ENCODE data around the gene SLIT3.

DNA sequence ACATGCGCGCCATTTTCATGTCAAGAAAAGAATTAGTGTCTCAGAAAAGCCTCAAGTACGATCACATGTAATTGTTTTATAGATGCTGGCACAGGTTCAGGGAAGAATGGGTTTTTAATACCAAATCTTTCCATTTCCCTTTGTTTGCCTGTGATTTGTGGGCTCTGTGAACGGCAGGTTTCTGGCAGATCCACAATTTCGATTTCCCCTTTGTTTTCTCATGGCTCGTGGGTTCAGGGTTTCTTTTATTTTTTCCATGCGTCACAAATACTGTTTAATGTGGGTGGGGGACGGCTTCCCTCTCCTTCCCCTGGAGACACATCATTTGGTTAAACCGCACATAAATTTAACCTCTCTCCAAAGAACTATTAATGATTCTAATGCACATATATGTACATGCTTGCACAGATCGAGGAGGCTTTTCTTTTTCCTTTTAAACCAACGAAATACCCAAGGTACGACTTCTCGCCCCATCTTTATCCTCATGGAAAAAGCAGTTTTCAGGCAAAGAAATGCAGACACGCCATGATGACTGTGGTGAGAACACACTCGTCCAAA lies 195.9 kb downstream of the SLIT3 start:
- TF ChIP-seq, protein P1, sequence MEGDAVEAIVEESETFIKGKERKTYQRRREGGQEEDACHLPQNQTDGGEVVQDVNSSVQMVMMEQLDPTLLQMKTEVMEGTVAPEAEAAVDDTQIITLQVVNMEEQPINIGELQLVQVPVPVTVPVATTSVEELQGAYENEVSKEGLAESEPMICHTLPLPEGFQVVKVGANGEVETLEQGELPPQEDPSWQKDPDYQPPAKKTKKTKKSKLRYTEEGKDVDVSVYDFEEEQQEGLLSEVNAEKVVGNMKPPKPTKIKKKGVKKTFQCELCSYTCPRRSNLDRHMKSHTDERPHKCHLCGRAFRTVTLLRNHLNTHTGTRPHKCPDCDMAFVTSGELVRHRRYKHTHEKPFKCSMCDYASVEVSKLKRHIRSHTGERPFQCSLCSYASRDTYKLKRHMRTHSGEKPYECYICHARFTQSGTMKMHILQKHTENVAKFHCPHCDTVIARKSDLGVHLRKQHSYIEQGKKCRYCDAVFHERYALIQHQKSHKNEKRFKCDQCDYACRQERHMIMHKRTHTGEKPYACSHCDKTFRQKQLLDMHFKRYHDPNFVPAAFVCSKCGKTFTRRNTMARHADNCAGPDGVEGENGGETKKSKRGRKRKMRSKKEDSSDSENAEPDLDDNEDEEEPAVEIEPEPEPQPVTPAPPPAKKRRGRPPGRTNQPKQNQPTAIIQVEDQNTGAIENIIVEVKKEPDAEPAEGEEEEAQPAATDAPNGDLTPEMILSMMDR (IDR thresholded peaks at IDR 0.05) = no peak
- TF ChIP-seq POLR2A (IDR thresholded peaks at IDR 0.05) (no peak), POLR2AphosphoS5 (IDR thresholded peaks at IDR 0.05) (no peak)

Measured in suprapubic skin (tissue), 4 donors.